NCI-H524 (cell line): ENCODE data around the gene THRB.

Source experiments
- DNase-seq, 2 experiments: peaks; one replicate each; lab custom pipeline; 2025; lab: John Stamatoyannopoulos, UW

Gene THRB

GRCh38 chr3:24180616-24181015 is 314.0 kb downstream of the THRB start:
- DNase-seq, result no peak

DNA sequence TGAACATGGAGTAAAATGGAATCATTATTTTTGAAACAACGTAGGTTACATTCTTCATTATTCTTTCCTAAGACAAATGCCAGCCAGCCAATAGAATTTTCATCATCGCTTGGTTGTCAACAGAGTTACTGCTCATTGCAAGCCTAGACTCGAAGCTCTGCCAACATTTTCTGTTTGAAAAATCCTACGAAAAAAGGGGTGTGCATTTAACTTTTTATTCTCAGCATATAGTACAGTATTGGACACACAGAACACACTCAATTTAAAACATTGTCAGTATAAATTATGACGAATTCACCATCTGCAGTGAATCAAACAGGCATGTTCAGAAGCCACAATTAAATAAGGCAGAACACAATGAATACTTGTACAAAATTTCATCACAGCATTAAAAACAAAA is 317.4 kb downstream of the THRB start:
- DNase-seq, result no peak

DNA sequence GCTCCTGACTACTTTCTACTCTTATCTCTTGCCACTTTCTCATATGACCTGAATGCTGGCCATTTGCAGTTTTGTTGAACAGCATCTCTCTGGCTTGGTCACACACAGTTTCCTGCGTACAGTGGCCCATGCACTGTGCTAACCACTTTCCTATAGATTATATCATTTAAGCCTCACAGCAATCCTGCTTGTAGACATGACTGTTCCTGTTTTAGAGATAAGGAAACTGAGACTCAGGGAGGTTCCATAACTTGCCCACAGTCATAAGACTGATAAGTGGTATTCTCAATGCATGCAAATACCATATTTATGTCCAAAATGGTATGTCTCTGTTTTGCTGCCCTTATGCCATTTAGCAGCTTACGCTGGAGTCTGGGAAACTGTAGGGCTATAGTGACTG is 320.0 kb downstream of the THRB start:
- no peak for DNase-seq

- no peak for DNase-seq
Measured at GRCh38 chr3:24168977-24169376, 325.7 kb downstream of the THRB start.

DNA sequence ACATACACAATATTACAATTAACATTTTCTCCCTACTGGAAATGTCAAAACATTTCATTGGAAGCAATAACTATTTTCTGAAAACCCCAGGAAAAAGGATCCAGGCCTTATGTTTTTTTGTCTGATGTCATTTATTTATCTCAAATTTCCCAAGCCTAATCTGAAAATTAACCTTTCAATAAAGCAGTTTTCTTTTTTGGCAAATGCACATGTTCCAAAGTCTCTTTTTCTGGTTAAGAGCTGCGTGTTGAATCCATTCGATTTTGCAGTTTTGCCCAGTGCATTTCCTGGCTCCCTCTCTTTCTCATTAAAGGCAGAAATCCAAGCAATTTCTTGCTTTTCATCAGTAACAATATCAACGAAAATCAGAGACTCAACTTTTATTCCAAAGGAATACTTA is 327.2 kb downstream of the THRB start:
- DNase-seq, result no peak

GRCh38 chr3:24166515-24166914 is 328.1 kb downstream of the THRB start:
- no peak for DNase-seq

- peak in 1 of 2 experiments; percentile 5 for DNase-seq
Measured at GRCh38 chr3:24165603-24165982, 329.1 kb downstream of the THRB start.

- DNase-seq, result no peak
Measured at GRCh38 chr3:24164967-24165602, 329.6 kb downstream of the THRB start.

- DNase-seq, result no peak
Measured at GRCh38 chr3:24162929-24163328, 331.7 kb downstream of the THRB start.

GRCh38 chr3:24161841-24162240 is 332.8 kb downstream of the THRB start:
- no peak for DNase-seq

- no peak for DNase-seq
Measured at GRCh38 chr3:24160424-24161095, 334.1 kb downstream of the THRB start.

DNA sequence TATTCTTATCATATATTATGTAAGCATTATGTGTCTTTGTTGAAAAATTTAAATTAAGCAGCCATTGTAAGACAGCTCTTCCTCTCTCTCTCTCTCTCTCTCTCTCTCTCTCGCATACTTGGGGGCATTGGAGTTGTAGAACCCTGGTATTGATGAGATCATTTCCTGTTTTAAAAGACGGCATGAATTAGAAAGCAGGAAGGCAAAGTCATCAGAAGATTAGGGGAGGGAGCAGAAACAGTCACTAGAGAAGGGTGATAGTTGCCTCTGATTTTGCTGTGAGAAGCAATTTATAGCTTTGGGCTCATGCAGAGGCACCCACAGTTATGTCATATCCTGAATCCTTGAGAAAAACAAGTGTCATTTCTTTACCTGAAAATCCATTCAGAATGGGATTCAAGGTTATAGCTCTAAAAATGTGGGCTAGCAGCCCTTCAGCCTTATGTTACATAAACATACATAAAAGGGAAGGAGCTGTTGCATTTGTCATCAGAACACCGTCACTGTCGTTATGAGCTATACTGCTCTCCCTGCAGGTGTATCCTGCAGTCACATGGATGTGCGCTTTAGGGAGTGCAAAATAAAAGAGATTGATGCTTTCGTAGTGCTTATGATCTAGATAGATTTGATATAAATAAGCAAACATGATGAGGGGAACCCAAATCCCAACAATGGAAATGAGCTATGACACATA is 335.7 kb downstream of the THRB start:
- no peak for DNase-seq

- no peak for DNase-seq
Measured at GRCh38 chr3:24157106-24157505, 337.5 kb downstream of the THRB start.

GRCh38 chr3:24156466-24156865 is 338.2 kb downstream of the THRB start:
- no peak for DNase-seq

DNA sequence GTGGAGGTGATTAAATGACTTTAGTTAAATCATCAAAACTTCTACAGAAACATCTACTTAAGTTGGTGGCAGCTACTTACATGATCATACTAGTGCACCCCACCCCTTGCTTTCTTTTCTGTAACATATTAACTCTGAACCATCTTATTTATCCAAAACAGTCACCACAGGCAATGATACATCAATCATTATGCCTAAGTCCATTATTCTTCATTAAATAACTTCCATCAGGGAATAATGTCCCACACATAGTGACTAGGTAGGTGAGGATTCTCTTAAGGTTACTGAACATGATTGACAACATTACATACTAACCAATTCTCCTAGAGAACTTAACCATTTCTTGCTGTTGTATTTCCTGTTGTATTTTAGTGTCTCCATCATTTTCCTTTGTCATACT is 339.4 kb downstream of the THRB start:
- no peak for DNase-seq

GRCh38 chr3:24154781-24155180 is 339.9 kb downstream of the THRB start:
- no peak for DNase-seq

DNA sequence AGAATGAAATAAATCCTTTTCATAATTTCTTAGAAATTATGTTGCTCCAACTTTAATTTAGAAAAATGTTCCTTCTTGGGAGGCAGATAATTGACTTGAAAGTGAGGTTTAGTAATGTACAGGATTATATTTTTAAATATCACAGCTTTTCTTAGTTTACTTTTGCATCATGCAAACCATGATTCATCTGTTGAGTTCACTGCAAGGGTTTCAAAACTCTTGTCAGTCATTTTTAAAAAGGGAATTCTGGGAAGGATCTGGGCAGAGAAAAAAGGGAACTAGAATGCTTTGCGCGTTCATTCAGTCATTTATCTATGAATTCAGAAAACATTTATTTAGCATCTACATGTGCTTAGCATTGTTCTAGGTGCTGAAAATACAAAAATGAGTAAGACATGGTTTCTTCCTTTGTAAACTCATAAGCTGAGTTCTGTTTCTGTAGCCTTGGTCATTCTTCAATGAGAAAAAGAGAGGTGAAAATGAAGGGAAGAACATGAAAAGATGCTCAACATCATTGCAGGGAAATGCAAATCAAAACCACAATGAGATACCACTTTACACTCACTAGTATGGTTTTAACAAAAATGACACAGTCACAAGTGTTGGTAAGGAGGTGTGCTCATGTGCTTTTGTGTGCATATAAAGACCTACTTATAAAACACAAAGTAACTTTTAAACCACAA is 340.5 kb downstream of the THRB start:
- DNase-seq, result no peak

GRCh38 chr3:24151594-24151993 is 343.1 kb downstream of the THRB start:
- no peak for DNase-seq

- DNase-seq, result no peak
Measured at GRCh38 chr3:24149032-24149431, 345.6 kb downstream of the THRB start.

GRCh38 chr3:24145981-24146822 is 348.4 kb downstream of the THRB start:
- DNase-seq, result peak; percentile 55 to 87

DNA sequence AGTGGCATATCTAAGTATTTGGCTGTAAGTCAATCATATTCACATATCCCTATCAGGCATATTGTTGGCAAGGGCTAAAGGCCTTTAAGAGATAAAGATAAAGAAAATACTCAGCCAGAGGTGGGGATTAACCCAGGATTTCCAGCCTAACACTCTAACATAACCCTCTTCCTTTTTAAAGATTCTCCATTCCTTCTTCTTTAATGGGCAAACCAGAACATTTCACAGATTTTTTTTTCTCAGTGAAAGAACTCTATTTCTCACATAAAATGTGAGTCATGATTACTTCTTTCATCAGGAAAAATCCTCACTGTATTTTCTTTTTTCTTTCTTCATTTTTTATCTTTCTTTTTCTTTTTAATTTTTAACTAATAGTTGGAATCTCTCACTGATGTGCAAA is 349.2 kb downstream of the THRB start:
- peak in 1 of 2 experiments; percentile 31 for DNase-seq

GRCh38 chr3:24142127-24142526 is 352.5 kb downstream of the THRB start:
- no peak for DNase-seq
